ENCODE results near the gene SMIM44. TPM values are rescaled to one million over a fixed set of nuclear protein-coding genes. Genes with fewer than 3 reads are reported as not detected.

SMIM44 gene
- total and polyA plus RNA-seq, 9 of the 15 experiments (the other 6 are each of a cell fraction or from before 2014, with no cell fraction given) = not detected

- TF ChIP-seq, protein P1, sequence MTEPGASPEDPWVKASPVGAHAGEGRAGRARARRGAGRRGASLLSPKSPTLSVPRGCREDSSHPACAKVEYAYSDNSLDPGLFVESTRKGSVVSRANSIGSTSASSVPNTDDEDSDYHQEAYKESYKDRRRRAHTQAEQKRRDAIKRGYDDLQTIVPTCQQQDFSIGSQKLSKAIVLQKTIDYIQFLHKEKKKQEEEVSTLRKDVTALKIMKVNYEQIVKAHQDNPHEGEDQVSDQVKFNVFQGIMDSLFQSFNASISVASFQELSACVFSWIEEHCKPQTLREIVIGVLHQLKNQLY (CRISPR knock-in tag; conservative IDR thresholded peaks at IDR 0.05) = peak in 1 of 2 experiments; percentile 90; a peak in 1 of 4 replicates
- no peak for TF ChIP-seq PYGO2 (tag; IDR thresholded peaks at IDR 0.05)
- TF ChIP-seq ZNF3 (CRISPR knock-in tag; IDR thresholded peaks at IDR 0.05) = no peak
- no peak for TF ChIP-seq CHCHD3 (CRISPR knock-in tag; IDR thresholded peaks at IDR 0.05)
- TF ChIP-seq NCOA6 (IDR thresholded peaks at IDR 0.05) = no peak
- TF ChIP-seq CTBP1 (IDR thresholded peaks at IDR 0.05; ENCODE audit: borderline replicate concordance) = peak; percentile 96
- TF ChIP-seq STAT5A (IDR thresholded peaks at IDR 0.05; ENCODE audit: borderline replicate concordance, low read length) = peak; percentile 65; the same call in 1 of the 2 replicates
- peak; percentile 87 for TF ChIP-seq GATAD2B (IDR thresholded peaks at IDR 0.05; ENCODE audit: borderline replicate concordance)
- no peak for TF ChIP-seq NELFE (IDR thresholded peaks at IDR 0.05; ENCODE audit: insufficient read depth, insufficient read length)
- TF ChIP-seq CEBPG (CRISPR knock-in tag; IDR thresholded peaks at IDR 0.05) = peak; percentile 83
- TF ChIP-seq CEBPG (tag; conservative IDR thresholded peaks at IDR 0.05 in 1 of 2, IDR thresholded peaks at IDR 0.05 in 1 of 2) = no peak; a peak in 1 of 4 replicates
- peak; percentile 78; the same call in 1 of the 2 replicates for TF ChIP-seq MTA3 (IDR thresholded peaks at IDR 0.05; ENCODE audit: borderline replicate concordance)
- TF ChIP-seq ARID2 (IDR thresholded peaks at IDR 0.05) = no peak
- TF ChIP-seq ZKSCAN3 (CRISPR knock-in tag; IDR thresholded peaks at IDR 0.05) = no peak
- 0 out of 2 replicates have a peak, but pooled peaks have one; percentile 23 for TF ChIP-seq PHF21A (IDR thresholded peaks at IDR 0.05; ENCODE audit: borderline replicate concordance, low read depth)
- peak; percentile 46 for TF ChIP-seq HDAC3 (IDR thresholded peaks at IDR 0.05; ENCODE audit: borderline replicate concordance, partially characterized antibody)
- TF ChIP-seq, protein P2, sequence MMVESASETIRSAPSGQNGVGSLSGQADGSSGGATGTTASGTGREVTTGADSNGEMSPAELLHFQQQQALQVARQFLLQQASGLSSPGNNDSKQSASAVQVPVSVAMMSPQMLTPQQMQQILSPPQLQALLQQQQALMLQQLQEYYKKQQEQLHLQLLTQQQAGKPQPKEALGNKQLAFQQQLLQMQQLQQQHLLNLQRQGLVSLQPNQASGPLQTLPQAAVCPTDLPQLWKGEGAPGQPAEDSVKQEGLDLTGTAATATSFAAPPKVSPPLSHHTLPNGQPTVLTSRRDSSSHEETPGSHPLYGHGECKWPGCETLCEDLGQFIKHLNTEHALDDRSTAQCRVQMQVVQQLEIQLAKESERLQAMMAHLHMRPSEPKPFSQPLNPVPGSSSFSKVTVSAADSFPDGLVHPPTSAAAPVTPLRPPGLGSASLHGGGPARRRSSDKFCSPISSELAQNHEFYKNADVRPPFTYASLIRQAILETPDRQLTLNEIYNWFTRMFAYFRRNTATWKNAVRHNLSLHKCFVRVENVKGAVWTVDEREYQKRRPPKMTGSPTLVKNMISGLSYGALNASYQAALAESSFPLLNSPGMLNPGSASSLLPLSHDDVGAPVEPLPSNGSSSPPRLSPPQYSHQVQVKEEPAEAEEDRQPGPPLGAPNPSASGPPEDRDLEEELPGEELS (CRISPR knock-in tag; IDR thresholded peaks at IDR 0.05; ENCODE audit: borderline replicate concordance) = peak; percentile 99
- peak; percentile 64 for TF ChIP-seq NCOA1 (IDR thresholded peaks at IDR 0.05; ENCODE audit: low read depth)
- TF ChIP-seq ZNF57 (CRISPR knock-in tag; IDR thresholded peaks at IDR 0.05) = no peak
- TF ChIP-seq E2F6 (IDR thresholded peaks at IDR 0.05; ENCODE audit: borderline replicate concordance in 1 of 2, extremely low read depth in 1 of 2, insufficient read depth in 1 of 2, insufficient read length in 1 of 2, low read depth in 1 of 2, low read length in 1 of 2, poor library complexity in 1 of 2, severe bottlenecking in 1 of 2) = peak; percentile 81 to 94
- TF ChIP-seq LEF1 (IDR thresholded peaks at IDR 0.05) = no peak
- no peak for TF ChIP-seq ZNF253 (CRISPR knock-in tag; conservative IDR thresholded peaks at IDR 0.05)
- TF ChIP-seq ZNF431 (CRISPR knock-in tag; IDR thresholded peaks at IDR 0.05) = peak; percentile 93
Measured at GRCh38 chr19:3520166-3521103, 37.2 kb upstream of the SMIM44 start (continued).

Data from K562 (cell line).